HG03342 (cell line): ENCODE results near the gene ZC3HAV1L.
A peak's percentile ranks its signal among the peaks of the same experiment; 100 is the strongest.
"Not testable (repeated sequence)": the region's sequence is repeated elsewhere in the genome, so short reads cannot be mapped to it uniquely, and the experiment has no call there.

Experiments
- ATAC-seq: cut with Tn5 transposase; IDR thresholded peaks from one replicate; pipeline ENCODE4 v1.9.1; 2021; ENCODE audit warnings: mild to moderate bottlenecking, moderate library complexity; ENCODE audit not compliant: unreplicated experiment

The ZC3HAV1L gene

GRCh38 chr7:139054656-139055055, 18.8 kb upstream of the ZC3HAV1L start:
- ATAC-seq = not testable (repeated sequence)

GRCh38 chr7:139054101-139054500, 18.3 kb upstream of the ZC3HAV1L start:
- ATAC-seq = no peak

- ATAC-seq = no peak
Measured at GRCh38 chr7:139051655-139052054, 15.8 kb upstream of the ZC3HAV1L start.

GRCh38 chr7:139049936-139050335, 14.1 kb upstream of the ZC3HAV1L start:
- ATAC-seq = no peak

GRCh38 chr7:139049111-139049510, 13.3 kb upstream of the ZC3HAV1L start:
- no peak for ATAC-seq

- no peak for ATAC-seq
Measured at GRCh38 chr7:139047970-139048369, 12.1 kb upstream of the ZC3HAV1L start.

- ATAC-seq = no peak
Measured at GRCh38 chr7:139046143-139046542, 10.3 kb upstream of the ZC3HAV1L start.

- ATAC-seq = no peak
Measured at GRCh38 chr7:139044813-139045794, 9.3 kb upstream of the ZC3HAV1L start.

GRCh38 chr7:139043823-139044812, 8.3 kb upstream of the ZC3HAV1L start:
- ATAC-seq = no peak

- ATAC-seq = no peak
Measured at GRCh38 chr7:139041378-139042085, 5.7 kb upstream of the ZC3HAV1L start.

GRCh38 chr7:139038691-139039090, 2.8 kb upstream of the ZC3HAV1L start:
- ATAC-seq = no peak

- no peak for ATAC-seq
Measured at GRCh38 chr7:139036901-139037300, 1.1 kb upstream of the ZC3HAV1L start.

GRCh38 chr7:139034855-139035585, 822 bp downstream of the ZC3HAV1L start:
- ATAC-seq = peak; percentile 33

GRCh38 chr7:139034336-139034735, 1.5 kb downstream of the ZC3HAV1L start:
- ATAC-seq = no peak

- no peak for ATAC-seq
Measured at GRCh38 chr7:139033346-139034114, 2.3 kb downstream of the ZC3HAV1L start.

- no peak for ATAC-seq
Measured at GRCh38 chr7:139032473-139032872, 3.4 kb downstream of the ZC3HAV1L start.

GRCh38 chr7:139029353-139029752, 6.5 kb downstream of the ZC3HAV1L start:
- no peak for ATAC-seq

GRCh38 chr7:139026551-139026950, 9.3 kb downstream of the ZC3HAV1L start:
- no peak for ATAC-seq

- ATAC-seq = not testable (repeated sequence)
Measured at GRCh38 chr7:139025861-139026260, 10.0 kb downstream of the ZC3HAV1L start.
